Uterus (tissue), 2 donors: ENCODE measurements around the gene RAB8A.

Source experiments
- POLR2A ChIP-seq, 2 donors: fragments of 450-650 bp; IDR thresholded peaks; one replicate each; pipeline ENCODE4 v1.6.1; 2016; ENCODE audit warnings: antibody characterized with exemption in 2 of 2, mild to moderate bottlenecking in 1 of 2, moderate library complexity in 1 of 2
- TF ChIP-seq, protein P1 (sequence below), 4 experiments: fragments of 200-600 bp in 2 of 4; fragments of 450-650 bp in 2 of 4; sonication (generic) in 2 of 4; IDR thresholded peaks; one replicate each; pipeline ENCODE4 v1.5.1; 2016 to 2019; ENCODE audit warnings: antibody characterized with exemption in 4 of 4, mild to moderate bottlenecking in 2 of 4, moderate library complexity in 1 of 4

DNA sequence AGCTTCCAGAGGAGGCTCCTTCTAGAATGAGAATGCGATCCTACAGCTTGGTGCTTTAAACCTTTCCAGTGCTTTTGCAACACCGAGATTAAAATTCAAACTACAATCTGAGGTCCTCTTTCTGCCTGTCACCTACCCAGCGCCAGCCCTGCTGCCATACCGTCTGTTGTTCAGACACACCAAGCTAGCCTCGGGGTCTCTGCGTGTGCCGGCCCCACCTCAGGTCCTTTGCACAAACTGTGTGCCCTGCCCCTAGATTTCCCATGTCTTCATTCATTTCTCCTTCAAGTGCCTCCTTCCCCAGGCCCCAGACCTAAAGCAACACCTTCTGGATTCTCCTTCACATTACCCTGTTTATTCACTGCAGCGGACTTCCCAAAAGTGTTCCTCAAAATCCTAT, 42.9 kb downstream of the RAB8A start:
- TF ChIP-seq, protein P1, sequence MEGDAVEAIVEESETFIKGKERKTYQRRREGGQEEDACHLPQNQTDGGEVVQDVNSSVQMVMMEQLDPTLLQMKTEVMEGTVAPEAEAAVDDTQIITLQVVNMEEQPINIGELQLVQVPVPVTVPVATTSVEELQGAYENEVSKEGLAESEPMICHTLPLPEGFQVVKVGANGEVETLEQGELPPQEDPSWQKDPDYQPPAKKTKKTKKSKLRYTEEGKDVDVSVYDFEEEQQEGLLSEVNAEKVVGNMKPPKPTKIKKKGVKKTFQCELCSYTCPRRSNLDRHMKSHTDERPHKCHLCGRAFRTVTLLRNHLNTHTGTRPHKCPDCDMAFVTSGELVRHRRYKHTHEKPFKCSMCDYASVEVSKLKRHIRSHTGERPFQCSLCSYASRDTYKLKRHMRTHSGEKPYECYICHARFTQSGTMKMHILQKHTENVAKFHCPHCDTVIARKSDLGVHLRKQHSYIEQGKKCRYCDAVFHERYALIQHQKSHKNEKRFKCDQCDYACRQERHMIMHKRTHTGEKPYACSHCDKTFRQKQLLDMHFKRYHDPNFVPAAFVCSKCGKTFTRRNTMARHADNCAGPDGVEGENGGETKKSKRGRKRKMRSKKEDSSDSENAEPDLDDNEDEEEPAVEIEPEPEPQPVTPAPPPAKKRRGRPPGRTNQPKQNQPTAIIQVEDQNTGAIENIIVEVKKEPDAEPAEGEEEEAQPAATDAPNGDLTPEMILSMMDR (IDR thresholded peaks at IDR 0.05): no peak
- no peak for TF ChIP-seq POLR2A (IDR thresholded peaks at IDR 0.05)
